Right kidney (tissue), 9 donors: ENCODE data around the gene SULT1C3.

ENCODE experiments used
- DNase-seq: peaks from one replicate; pipeline ENCODE4 v3.0.0-alpha.2; 2016
- long read RNA-seq, 8 donors: transcript quantifications; one replicate each; lab custom pipeline, GENCODE V29; 2026

Gene SULT1C3
- long read RNA-seq, donor 1 = 0 reads
- long read RNA-seq, donor 2 = 0 reads
- long read RNA-seq, donor 3 = 0 reads
- long read RNA-seq, donor 4 = 0 reads
- long read RNA-seq, donor 5 = 0 reads
- long read RNA-seq, donor 6 = 0 reads
- long read RNA-seq, donor 7 = 0 reads
- long read RNA-seq, donor 8 = 0 reads

GRCh38 chr2:108239786-108240185 is at the start of gene SULT1C3:
Gene SULT1C3 (plus strand): TSS chr2:108239968. CDS start chr2:108247195, 7,227 bp downstream.
- DNase-seq = no peak

- DNase-seq = no peak
Observed at GRCh38 chr2:108193251-108193650, 46.5 kb upstream of the SULT1C3 start.

- DNase-seq = peak; percentile 6
Observed at GRCh38 chr2:108194409-108195132, 45.2 kb upstream of the SULT1C3 start.

GRCh38 chr2:108195133-108195439 is 44.7 kb upstream of the SULT1C3 start:
- no peak for DNase-seq

- no peak for DNase-seq
Observed at GRCh38 chr2:108199726-108200125, 40.0 kb upstream of the SULT1C3 start.

DNA sequence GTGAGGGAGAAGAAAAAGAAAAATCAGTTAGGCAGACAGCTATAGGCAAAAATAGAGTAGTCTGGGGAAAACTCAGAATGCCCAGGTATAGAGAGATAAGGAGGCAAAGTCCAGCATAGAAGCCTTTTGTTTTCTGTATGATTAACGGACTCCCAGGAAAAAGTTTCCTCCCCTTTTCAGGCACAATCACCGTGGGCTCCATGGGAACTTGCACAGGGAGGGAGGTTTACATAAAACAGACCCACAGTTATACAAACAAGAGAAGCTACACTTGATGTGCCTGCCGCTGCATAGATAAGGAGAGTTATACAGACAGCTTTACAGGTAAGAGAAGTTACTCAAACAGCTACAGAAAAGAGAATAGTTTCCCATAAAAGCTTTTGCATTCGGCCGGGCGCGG is 39.2 kb upstream of the SULT1C3 start:
- DNase-seq = no peak

DNA sequence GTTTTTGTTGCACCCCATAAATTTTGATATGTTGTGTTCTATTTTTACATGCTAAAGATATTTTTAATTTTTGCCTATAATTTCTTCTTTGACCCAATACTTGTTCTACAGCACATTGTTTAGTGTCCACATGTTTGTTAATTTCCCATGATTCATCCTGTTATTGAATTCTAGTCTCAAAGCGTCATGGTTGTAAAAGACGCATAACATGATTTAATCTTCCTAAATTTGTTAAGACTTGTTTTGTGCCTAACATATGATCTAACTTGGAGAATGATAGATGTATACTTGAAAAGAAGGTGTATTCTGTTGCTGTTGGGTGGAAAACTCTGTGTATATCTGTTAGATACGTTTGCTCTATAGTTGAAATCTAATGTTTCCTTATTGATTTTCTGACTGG is 27.1 kb upstream of the SULT1C3 start:
- DNase-seq = no peak

DNA sequence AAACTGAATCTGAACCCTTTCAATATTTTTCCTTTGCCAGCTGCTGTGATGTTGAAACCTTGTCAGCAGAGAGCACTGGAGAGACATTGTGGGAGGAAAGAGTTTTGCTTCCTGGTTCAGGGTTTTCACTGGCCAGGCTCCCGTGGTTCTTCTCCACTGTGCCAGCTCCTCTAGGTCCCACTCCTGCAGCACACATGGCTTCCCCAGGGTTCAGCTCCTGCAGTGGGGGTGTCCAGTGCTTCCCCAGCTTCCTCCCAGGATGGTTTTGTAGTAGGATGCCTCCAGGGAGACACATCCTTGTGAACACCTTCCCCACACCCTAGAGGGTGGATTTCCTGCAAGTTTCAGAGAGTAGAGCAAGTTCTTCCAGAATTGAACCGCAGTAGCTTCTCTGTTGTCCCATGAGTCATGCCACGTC is 24.0 kb upstream of the SULT1C3 start:
- DNase-seq = peak; percentile 41

- DNase-seq = no peak
Observed at GRCh38 chr2:108217211-108217610, 22.6 kb upstream of the SULT1C3 start.

- DNase-seq = no peak
Observed at GRCh38 chr2:108219688-108220087, 20.1 kb upstream of the SULT1C3 start.

DNA sequence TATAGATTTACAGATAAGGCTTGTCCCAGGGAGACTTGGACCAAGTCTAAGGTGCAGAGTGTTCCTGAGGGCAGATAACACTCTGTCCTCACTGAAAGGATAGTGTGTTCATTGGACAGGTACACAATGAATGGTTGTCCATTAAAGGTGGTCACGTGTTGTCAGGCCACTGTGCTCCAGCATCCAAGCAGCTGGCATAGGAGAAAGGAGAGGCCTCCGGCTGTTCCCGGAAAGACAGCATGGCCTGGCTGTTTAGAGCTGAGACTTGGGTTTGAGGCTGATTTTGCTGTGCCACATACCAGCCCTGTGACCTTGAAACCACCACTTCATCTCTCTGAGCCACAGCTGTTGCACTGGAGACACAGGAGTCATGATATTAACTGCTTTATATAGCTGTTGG is 19.6 kb upstream of the SULT1C3 start:
- no peak for DNase-seq

- DNase-seq = no peak
Observed at GRCh38 chr2:108220942-108221541, 18.7 kb upstream of the SULT1C3 start.

GRCh38 chr2:108222261-108222660 is 17.5 kb upstream of the SULT1C3 start:
- no peak for DNase-seq

- DNase-seq = no peak
Observed at GRCh38 chr2:108223573-108223972, 16.2 kb upstream of the SULT1C3 start.

GRCh38 chr2:108224022-108224421 is 15.7 kb upstream of the SULT1C3 start:
- DNase-seq = no peak

DNA sequence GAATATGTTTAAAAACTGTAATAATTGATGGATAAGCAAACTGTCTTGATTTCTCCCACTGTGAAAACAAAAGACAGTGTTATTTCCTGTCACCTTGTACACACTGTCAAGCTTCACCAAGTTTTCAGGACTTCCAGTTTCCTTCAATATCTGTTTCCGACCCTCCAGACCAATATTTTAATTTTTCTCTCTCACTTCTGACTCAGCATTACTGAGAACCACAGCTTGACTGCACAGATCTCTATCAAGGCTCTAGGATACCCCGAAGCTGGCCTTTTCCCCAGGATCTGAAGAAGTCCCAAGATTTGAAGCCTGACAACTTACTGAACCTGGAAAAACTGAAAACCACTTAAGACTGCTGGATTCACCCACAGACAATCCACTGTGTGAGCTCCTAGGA is 13.2 kb upstream of the SULT1C3 start:
- no peak for DNase-seq

GRCh38 chr2:108228006-108228405 is 11.8 kb upstream of the SULT1C3 start:
- DNase-seq = peak; percentile 6

GRCh38 chr2:108228537-108228936 is 11.2 kb upstream of the SULT1C3 start:
- peak; percentile 9 for DNase-seq

DNA sequence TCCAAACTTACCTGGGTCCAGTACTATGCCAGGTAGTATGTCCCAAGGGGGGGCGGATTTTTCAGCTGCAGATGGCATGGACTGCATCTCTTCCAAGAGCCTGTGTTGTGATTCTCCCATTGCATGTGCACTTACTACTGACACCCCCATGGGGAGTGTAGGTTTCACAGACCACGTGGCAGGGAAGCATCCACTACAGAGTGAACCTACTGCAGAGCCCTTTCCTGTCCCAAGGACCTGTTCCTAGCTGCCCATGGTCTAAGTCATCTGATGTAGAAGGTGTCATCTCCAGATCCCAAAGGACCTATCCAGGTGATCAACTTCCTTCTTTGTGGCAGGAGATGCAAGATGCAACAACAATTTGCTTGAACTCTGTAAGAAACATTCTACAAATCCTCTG is 9.9 kb upstream of the SULT1C3 start:
- no peak for DNase-seq

DNA sequence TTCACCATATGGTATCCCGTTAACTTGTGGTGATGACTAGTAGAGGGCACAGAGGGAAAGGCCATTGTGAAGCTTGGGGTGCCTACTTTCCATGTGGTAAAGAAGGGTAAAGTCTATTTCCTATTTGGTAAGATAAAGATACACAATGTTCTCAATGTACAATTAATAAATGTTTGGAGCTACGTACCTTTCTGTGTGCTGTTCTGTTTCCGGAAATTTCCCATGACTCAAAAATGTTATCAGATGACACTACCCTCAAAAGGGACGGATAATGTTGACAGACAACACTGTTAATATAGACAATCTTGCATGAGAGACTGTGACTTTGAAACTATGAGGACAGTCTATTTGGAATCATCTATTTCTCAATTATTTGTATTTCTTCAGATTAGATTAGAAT is 4.2 kb upstream of the SULT1C3 start:
- DNase-seq = no peak

DNA sequence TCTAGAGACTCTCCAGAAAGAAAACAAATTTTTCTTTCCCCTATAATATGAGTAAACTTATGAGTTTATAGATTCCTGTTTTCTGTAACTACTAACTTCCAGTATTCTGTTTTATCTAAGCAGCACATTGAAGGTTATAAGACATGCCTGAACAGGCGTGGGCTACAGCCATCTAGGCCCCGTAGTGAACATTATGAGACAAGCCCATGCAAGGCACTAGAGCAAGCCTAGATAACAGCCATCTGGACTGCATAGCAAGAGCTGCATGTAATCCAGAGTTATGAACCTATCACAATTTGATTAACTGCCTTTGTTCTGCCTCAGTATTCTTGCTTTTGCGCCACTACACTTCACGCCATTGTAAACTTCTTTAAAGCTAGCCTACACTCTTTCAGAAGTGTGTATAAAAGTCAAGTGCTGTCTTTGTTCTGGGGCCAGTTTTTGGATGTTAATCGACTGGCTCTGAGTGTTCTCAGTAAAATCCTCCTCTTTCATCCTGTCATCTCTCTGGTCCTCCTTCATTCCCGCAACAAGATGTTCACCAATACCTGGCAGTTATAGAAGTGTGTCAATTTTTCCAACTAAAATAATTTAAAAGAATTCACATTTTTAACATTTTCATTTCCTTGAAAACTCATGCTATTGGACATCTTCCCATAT is 3.0 kb upstream of the SULT1C3 start:
- no peak for DNase-seq

- DNase-seq = no peak
Observed at GRCh38 chr2:108240966-108241365, 1.2 kb downstream of the SULT1C3 start.

DNA sequence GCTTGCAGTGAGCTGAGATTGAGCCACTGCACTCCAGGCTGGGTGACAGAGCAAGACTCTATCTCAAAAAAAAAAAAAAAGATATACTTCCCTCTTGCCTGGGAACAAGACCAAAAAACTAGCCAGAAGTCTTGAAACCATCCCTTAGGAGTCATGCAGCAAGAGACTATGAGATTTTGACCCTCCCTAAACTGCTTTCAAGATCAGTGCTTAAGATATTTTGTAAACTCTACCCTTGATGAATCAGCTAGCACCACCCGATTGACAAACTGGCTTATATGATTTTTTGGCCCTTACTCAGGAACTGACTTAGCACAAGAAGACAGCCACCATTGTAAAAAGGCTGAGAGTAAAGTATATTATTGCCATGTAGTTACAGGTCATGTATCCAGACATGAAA is 3.8 kb downstream of the SULT1C3 start:
- no peak for DNase-seq
